GM12878 (cell line): Measurements from ENCODE around the gene AFF1. TPM values are rescaled to one million over a fixed set of nuclear protein-coding genes. Genes with fewer than 3 reads are reported as not detected.

Experiments used
- ATAC-seq: fragments of 200-7000 bp; cut with Tn5 transposase; 3 replicates; pipeline ENCODE4 v1.9.1; 2020; ENCODE audit warnings: mild to moderate bottlenecking, moderate library complexity
- BruUV-seq: library from RNA; stranded (reverse); fragments of 400-500 nt; replicated peaks from 2 replicates; lab custom pipeline; 2021; lab: Mats Ljungman, UMichigan
- CTCF ChIA-PET: fragments of 300-600 bp; sonication (Branson Sonifier 250); formaldehyde crosslinking; extraction: SDS; loops from one replicate; lab custom pipeline; 2021; ENCODE audit warnings: inconsistent platforms; lab: Yijun Ruan, JAX
- POLR2A ChIA-PET: fragments of 350-600 bp; formaldehyde crosslinking; extraction: SDS; loops from one replicate; lab custom pipeline; 2021; ENCODE audit warnings: inconsistent platforms; lab: Charles Lee
- RAD21 ChIA-PET: fragments of 300-600 bp; sonication (Branson Sonifier 250); formaldehyde crosslinking; loops from one replicate; lab custom pipeline; 2023; ENCODE audit warnings: antibody characterized with exemption; ENCODE audit not compliant: unreplicated experiment; lab: Charles Lee
- SMC1A ChIA-PET: fragments of 300-600 bp; sonication (Branson Sonifier 250); formaldehyde crosslinking; loops from one replicate; lab custom pipeline; 2023; ENCODE audit not compliant: unreplicated experiment, uncharacterized antibody; lab: Charles Lee
- DNase-seq: peaks from one replicate; pipeline ENCODE4 v3.0.0-alpha.2; 2011; ENCODE audit warnings: low read depth, low spot score
- FAIRE-seq: peaks from 3 replicates; lab custom pipeline; 2011; peaks lifted over from hg19 to GRCh38; lab: Jason Lieb, UNC
- H2AFZ ChIP-seq: 2 replicates; pipeline ENCODE4 v1.6.0; 2011; ENCODE audit warnings: low read depth, low read length, control low read depth; ENCODE audit not compliant: control insufficient read depth
- H3K27ac ChIP-seq: 2 replicates; pipeline ENCODE4 v1.5.1; 2011; ENCODE audit warnings: control low read depth; ENCODE audit not compliant: control insufficient read depth, insufficient read depth
- H3K27me3 ChIP-seq, 2 experiments: replicated peaks in 1 of 2; 2 replicates each; pipeline versions ENCODE4 v1.6.0 to v1.6.1; 2011; ENCODE audit warnings: low read length in 1 of 2; ENCODE audit not compliant: control insufficient read depth in 2 of 2, insufficient read depth in 2 of 2
- H3K36me3 ChIP-seq, 2 experiments: 2 replicates each; pipeline ENCODE4 v1.5.1; 2011; ENCODE audit warnings: low read length in 1 of 2; ENCODE audit not compliant: control insufficient read depth in 2 of 2, insufficient read depth in 2 of 2
- H3K4me1 ChIP-seq: 2 replicates; pipeline ENCODE4 v1.6.1; 2011; ENCODE audit warnings: mild to moderate bottlenecking, low read length, moderate library complexity, mixed read lengths; ENCODE audit not compliant: control insufficient read depth, insufficient read depth
- H3K4me2 ChIP-seq: 2 replicates; pipeline ENCODE4 v1.6.0; 2011; ENCODE audit warnings: control low read depth; ENCODE audit not compliant: control insufficient read depth, insufficient read depth
- H3K4me3 ChIP-seq: fragments of 200-600 bp; sonication (generic); 2 replicates; pipeline ENCODE4 v1.5.1; 2016
- H3K79me2 ChIP-seq: 2 replicates; pipeline ENCODE4 v1.6.0; 2011; ENCODE audit warnings: low read length; ENCODE audit not compliant: control insufficient read depth, insufficient read depth
- H3K9ac ChIP-seq: 2 replicates; pipeline ENCODE4 v1.8.0; 2011; ENCODE audit warnings: low read length, control low read depth, mixed read lengths; ENCODE audit not compliant: control insufficient read depth, insufficient read depth
- H3K9me3 ChIP-seq: replicated peaks from 3 replicates; pipeline ENCODE4 v1.5.1; 2011; ENCODE audit warnings: mild to moderate bottlenecking, low read length; ENCODE audit not compliant: control insufficient read depth, insufficient read depth
- H4K20me1 ChIP-seq: 2 replicates; pipeline ENCODE4 v1.6.0; 2011; ENCODE audit not compliant: control insufficient read depth, insufficient read depth
- ETV6 ChIP-seq, 2 experiments: fragments of 450-650 bp in 1 of 2; IDR thresholded peaks in 1 of 2; conservative IDR thresholded peaks in 1 of 2; 2 replicates each; pipeline ENCODE4 v1.6.1; 2014; ENCODE audit warnings: antibody characterized with exemption in 1 of 2, borderline replicate concordance in 1 of 2, low read depth in 1 of 2, mild to moderate bottlenecking in 1 of 2, moderate library complexity in 1 of 2
- HDGF ChIP-seq: fragments of 450-650 bp; IDR thresholded peaks from 2 replicates; pipeline ENCODE4 v1.6.1; 2016; ENCODE audit warnings: antibody characterized with exemption
- KAT2A ChIP-seq: conservative IDR thresholded peaks from 2 replicates; pipeline ENCODE4 v1.6.1; 2011; ENCODE audit warnings: low read depth, low read length; ENCODE audit not compliant: control insufficient read depth
- NFXL1 ChIP-seq: fragments of 450-650 bp; IDR thresholded peaks from 2 replicates; pipeline ENCODE4 v1.6.1; 2017; ENCODE audit warnings: antibody characterized with exemption, mild to moderate bottlenecking, borderline replicate concordance
- NR2C1 ChIP-seq: fragments of 450-650 bp; IDR thresholded peaks from 2 replicates; pipeline ENCODE4 v1.6.1; 2017; ENCODE audit warnings: antibody characterized with exemption, mild to moderate bottlenecking, moderate library complexity
- PAX5 ChIP-seq: IDR thresholded peaks from 2 replicates; pipeline ENCODE4 v1.6.1; 2011; ENCODE audit warnings: low read depth, low read length, borderline replicate concordance
- PBX3 ChIP-seq: IDR thresholded peaks from 2 replicates; pipeline ENCODE4 v1.6.1; 2011; ENCODE audit warnings: mild to moderate bottlenecking, low read depth, low read length, moderate library complexity; ENCODE audit not compliant: insufficient replicate concordance
- RB1 ChIP-seq: fragments of 450-650 bp; formaldehyde crosslinking; IDR thresholded peaks from 2 replicates; pipeline ENCODE4 v1.6.1; 2017; ENCODE audit warnings: mild to moderate bottlenecking, borderline replicate concordance
- RCOR1 ChIP-seq: conservative IDR thresholded peaks from 2 replicates; pipeline ENCODE4 v1.6.1; 2012; ENCODE audit warnings: low read depth, low read length, improper control_type of control experiment
- SRF ChIP-seq, 2 experiments: IDR thresholded peaks; 2 replicates each; pipeline ENCODE4 v1.6.1; 2011; ENCODE audit warnings: low read depth in 2 of 2, low read length in 2 of 2, mild to moderate bottlenecking in 1 of 2, moderate library complexity in 1 of 2
- ZBED1 ChIP-seq: IDR thresholded peaks from 2 replicates; pipeline ENCODE4 v1.6.1; 2016; ENCODE audit warnings: borderline replicate concordance
- WGBS: methylation state at CpG from one replicate; pipeline ENCODE4 v1.1.6; 2016; ENCODE audit warnings: low lambda C conversion rate; ENCODE audit not compliant: insufficient replicate concordance, insufficient coverage; ENCODE audit errors: missing lambda C conversion rate; 5-methylcytosine and 5-hydroxymethylcytosine counted together
- in situ Hi-C: fragments of 300-500 bp; cut with MboI; formaldehyde crosslinking; loops from 9 replicates; pipeline ENCODE4 v1.14.3; 2018; ENCODE audit warnings: mixed read lengths
- intact Hi-C: fragments of 100-400 bp; cut with micrococcal nuclease; formaldehyde crosslinking; loops from one replicate; pipeline ENCODE4 v1.14.2; 2022; ENCODE audit not compliant: unreplicated experiment
- polyA plus RNA-seq, 11 experiments: library from polyadenylated mRNA; depleted of rRNA in 4 of 11; unstranded in 6 of 11; stranded (reverse) in 5 of 11; fragments of >200 nt; fragmentation: Nextera tagmentation in 4 of 11; fragmentation: Illumina TruSeq in 1 of 11; extraction: Ambion mirVana in 4 of 11; extraction: Trizol in 1 of 11; gene quantifications; 1 replicate in 1 of 11; 2 replicates in 10 of 11; pipeline versions ENCODE4 v1.2.1 to v1.2.3, GENCODE V29; 2011 to 2016; ENCODE audit warnings: inconsistent platforms in 2 of 11, missing spikeins in 2 of 11, low read depth in 1 of 11
- total RNA-seq, 4 experiments: library from RNA; depleted of rRNA in 3 of 4; stranded (reverse); fragments of >200 nt in 3 of 4; fragmentation: Illumina TruSeq in 1 of 4; extraction: Trizol in 1 of 4; gene quantifications; 2 replicates each; pipeline versions ENCODE4 v1.2.1 to v1.2.3, GENCODE V29; 2013 to 2021

AFF1 gene
- total and polyA plus RNA-seq, 10 of the 15 experiments (the other 5 are each of a cell fraction or from before 2014, with no cell fraction given), result 3.5 to 56.1 (median 21.5) TPM

- no peaks in the 10 kb centered on the region for H3K36me3 ChIP-seq
- H3K4me3 ChIP-seq, result no peak overlapping the region
- ATAC-seq, result no peak
- no peak for FAIRE-seq
- no peak overlapping the region for H3K27ac ChIP-seq
- peaks cover 24% of the 10 kb centered on the region for H3K4me1 ChIP-seq
- no peak overlapping the region for H3K4me2 ChIP-seq
- TF ChIP-seq NFXL1, result no peak
- H3K9ac ChIP-seq, result no peak overlapping the region
- ChIA-PET CTCF (no interaction called here), RAD21 (no interaction called here), SMC1A (interaction anchor here (0.9 to 1.5 kb wide), 2 partner anchors 34 to 106 kb away, joined by 3 to 4 read pairs; no protein-coding TSS in a partner anchor), POLR2A (no interaction called here)
- H3K79me2 ChIP-seq, result peaks cover 67% of the 10 kb centered on the region
- H4K20me1 ChIP-seq, result no peaks in the 10 kb centered on the region
- intact Hi-C loops, result no loop called here
- no peaks in the 10 kb centered on the region for H3K27me3 ChIP-seq
- in situ Hi-C loops, result no loop called here
- 94% methylated on average over 4 of the region's 4 CpGs for WGBS
- H2AFZ ChIP-seq, result no peak overlapping the region
- DNase-seq, result no peak
- no TSS peak for BruUV-seq
- H3K9me3 ChIP-seq, result no peaks in the 10 kb centered on the region
Measured at GRCh38 chr4:86973668-86974067, 38.9 kb downstream of the AFF1 start.

GRCh38 chr4:86974551-86974994 is 39.8 kb downstream of the AFF1 start:
- 46% methylated on average over 8 of the region's 8 CpGs for WGBS
- Histone ChIP-seq H3K27me3 (no peaks in the 10 kb centered on the region), H3K9ac (no peak overlapping the region), H2AFZ (no peak overlapping the region), H3K4me2 (no peak overlapping the region), H3K9me3 (no peaks in the 10 kb centered on the region), H3K36me3 (no peaks in the 10 kb centered on the region), H3K4me3 (no peak overlapping the region), H3K79me2 (peaks cover 71% of the 10 kb centered on the region), H4K20me1 (no peaks in the 10 kb centered on the region), H3K27ac (no peak overlapping the region), H3K4me1 (peaks cover 31% of the 10 kb centered on the region)
- SMC1A ChIA-PET, result interaction anchor here (0.7 to 1.0 kb wide), 3 partner anchors 23 to 38 kb away, joined by 3 read pairs; no protein-coding TSS in a partner anchor
- POLR2A ChIA-PET, result interaction anchor here (0.8 kb wide), 1 partner anchor 30 kb away, joined by 3 read pairs; no protein-coding TSS in a partner anchor
- DNase-seq, result no peak
- BruUV-seq, result no TSS peak
- intact Hi-C loops (no loop called here), in situ Hi-C loops (no loop called here)
- no peak for FAIRE-seq
- no peak for ATAC-seq
- TF ChIP-seq PAX5 (no peak), ETV6 (conservative IDR thresholded peaks at IDR 0.05 in 1 of 2, IDR thresholded peaks at IDR 0.05 in 1 of 2; ENCODE audit: borderline replicate concordance in 1 of 2, low read depth in 1 of 2) (no peak), KAT2A (no peak), ZBED1 (no peak), SRF (IDR thresholded peaks at IDR 0.05; ENCODE audit: low read depth in 2 of 2, low read length in 2 of 2) (no peak), NR2C1 (no peak), HDGF (no peak), PBX3 (no peak), RCOR1 (no peak), RB1 (no peak)
- CTCF ChIA-PET, result no interaction called here
- RAD21 ChIA-PET, result interaction anchor here (0.5 to 0.9 kb wide), 2 partner anchors 10 to 35 kb away, joined by 3 to 4 read pairs; no protein-coding TSS in a partner anchor
